Measurements from ENCODE around the gene SRSF3. TPM values are rescaled to one million over a fixed set of nuclear protein-coding genes. Genes with fewer than 3 reads are reported as not detected.

SRSF3 gene
- total RNA-seq = 302 and 438 TPM in 2 replicates

DNA sequence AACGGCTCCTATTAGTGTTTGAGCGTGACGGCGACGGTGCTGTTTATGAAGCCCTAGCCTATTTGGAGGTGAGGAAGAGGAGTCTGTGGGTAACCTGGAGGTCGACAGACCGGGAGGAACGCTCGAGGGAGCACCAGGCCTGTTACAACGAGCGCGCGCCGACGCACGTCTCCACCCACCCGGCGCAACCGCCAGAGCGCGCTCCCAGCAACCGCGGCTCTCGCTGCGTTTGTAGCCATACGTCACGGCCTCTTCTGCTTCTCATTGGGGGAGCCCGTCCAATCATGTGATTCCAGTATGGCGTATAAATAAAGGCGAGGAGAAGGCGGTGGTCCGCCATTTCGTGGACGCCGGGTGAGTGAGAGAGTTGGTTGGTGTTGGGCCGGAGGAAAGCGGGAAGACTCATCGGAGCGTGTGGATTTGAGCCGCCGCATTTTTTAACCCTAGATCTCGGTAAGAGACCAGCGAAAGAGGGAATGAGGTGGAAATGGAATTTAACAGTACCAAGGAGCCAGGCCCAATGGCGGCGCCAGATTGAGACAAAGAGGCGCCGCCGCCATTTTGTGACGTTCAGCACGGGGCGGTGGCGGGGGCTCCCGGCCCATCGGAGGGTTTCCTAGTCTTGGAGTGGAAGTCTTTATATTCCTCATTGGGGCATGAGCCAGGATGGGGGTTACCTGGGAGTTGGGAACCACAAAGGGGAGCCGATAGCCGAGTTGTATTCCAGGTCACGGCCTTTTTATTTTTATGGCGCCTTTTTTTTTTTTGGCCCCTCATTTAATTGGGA, at the start of gene SRSF3:
Gene SRSF3 (plus strand): TSS at position 334 of the 787 bp plus-strand sequence. CDS start 2,401 bp downstream, outside the sequence.

DNA sequence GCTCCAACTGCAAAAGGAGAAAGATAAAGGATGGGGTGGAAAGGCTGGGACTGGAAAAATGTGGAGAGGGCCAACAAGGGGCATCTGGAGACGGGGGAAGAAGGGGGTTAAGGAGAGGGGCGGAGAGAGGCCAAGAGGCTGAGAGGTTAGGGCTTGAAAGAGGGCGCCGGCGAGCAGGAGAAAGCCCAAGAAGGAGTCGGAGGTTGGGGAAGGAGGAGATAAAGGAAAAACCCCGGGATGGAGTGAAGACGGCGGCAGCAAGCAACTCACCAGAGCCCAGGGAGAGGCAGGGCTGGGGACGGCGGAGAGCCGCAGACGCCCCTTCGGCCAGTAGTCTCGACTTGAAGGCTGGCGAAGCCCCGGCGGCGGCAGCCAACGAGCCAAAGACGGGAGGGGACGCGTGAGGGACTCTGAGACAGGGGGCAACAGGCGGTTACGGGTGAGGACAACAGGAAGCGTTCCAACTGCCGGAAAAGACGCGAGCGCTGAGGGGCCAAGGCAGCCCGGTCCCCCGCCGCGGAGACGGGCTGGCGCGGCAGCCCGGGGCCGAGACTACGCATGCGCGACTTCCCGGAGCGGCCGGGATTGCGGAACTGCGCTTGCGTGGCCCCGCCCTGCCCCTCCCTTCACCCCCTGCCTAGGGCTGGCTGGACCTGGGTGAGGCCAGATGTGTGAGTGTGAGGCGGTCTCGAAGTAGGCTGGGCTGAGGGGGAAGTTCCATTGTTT, 47.1 kb upstream of the SRSF3 start, which contains the start of gene STK38:
Gene STK38 (minus strand): TSS at position 560 of the 726 bp plus-strand sequence. CDS start 7,277 bp downstream, outside the sequence.

Small RNA genes lying within 50 kb of the gene (small RNA-seq; reads per million reads assigned to genes)
- gene MIR3925 (not detected), gene RNU1-88P (32.8 reads per million, percentile 98 among the genes with 10 or more reads in this experiment)

Other genes with a start within 250 kb of the SRSF3 start
- gene ETV7, start 206.7 kb upstream of the SRSF3 start, total RNA-seq = 0.33 and 0.48 TPM in 2 replicates
- gene PXT1, start 151.5 kb upstream of the SRSF3 start, total RNA-seq = under 0.01 TPM in 1 of 2 replicates, not detected in the other
- 78.7 and 90.8 TPM in 2 replicates for gene KCTD20, start 151.4 kb upstream of the SRSF3 start, total RNA-seq
- gene STK38, start 46.9 kb upstream of the SRSF3 start, total RNA-seq = 14.0 and 21.6 TPM in 2 replicates
- gene CDKN1A, start 84.4 kb downstream of the SRSF3 start, total RNA-seq = 196 and 290 TPM in 2 replicates
- under 0.01 TPM in 1 of 2 replicates, not detected in the other for gene RAB44, start 103.5 kb downstream of the SRSF3 start, total RNA-seq
- 10.1 and 23.5 TPM in 2 replicates for gene CPNE5, start 245.1 kb downstream of the SRSF3 start, total RNA-seq

Data from vein endothelial cell (primary cell).